Prostate gland (tissue), 2 donors: Measurements from ENCODE around the gene CDC16. TPM values are rescaled to one million over a fixed set of nuclear protein-coding genes. Genes with fewer than 3 reads are reported as not detected.

Experiments used
- DNase-seq: peaks from one replicate; pipeline ENCODE4 v3.0.0-alpha.2; 2019; ENCODE audit warnings: low spot score
- H3K27ac ChIP-seq, 2 donors: fragments of 200-600 bp; sonication (generic); 2 replicates each; pipeline ENCODE4 v1.5.1; 2017 to 2019
- H3K27me3 ChIP-seq: fragments of 200-600 bp; sonication (generic); replicated peaks from 2 replicates; pipeline ENCODE4 v1.5.1; 2019; ENCODE audit not compliant: insufficient read depth
- H3K36me3 ChIP-seq, 2 donors: fragments of 200-600 bp; sonication (generic); 1 replicate in 1 of 2; 2 replicates in 1 of 2; pipeline versions ENCODE4 v1.5.1 to v1.8.1; 2017 to 2019
- H3K4me1 ChIP-seq: fragments of 200-600 bp; sonication (generic); replicated peaks from 2 replicates; pipeline ENCODE4 v1.5.1; 2019
- H3K4me3 ChIP-seq, 2 donors: fragments of 200-600 bp; sonication (generic); 2 replicates each; pipeline ENCODE4 v1.5.1; 2017 to 2019
- H3K9me3 ChIP-seq: fragments of 200-600 bp; sonication (generic); 2 replicates; pipeline ENCODE4 v1.5.1; 2017
- CTCF ChIP-seq, 4 experiments: fragments of 200-600 bp in 2 of 4; fragments of 450-650 bp in 2 of 4; sonication (generic) in 2 of 4; IDR thresholded peaks; 1 replicate in 3 of 4; 2 replicates in 1 of 4; pipeline ENCODE4 v1.5.1; 2016 to 2019; ENCODE audit warnings: antibody characterized with exemption in 4 of 4, mild to moderate bottlenecking in 2 of 4, moderate library complexity in 2 of 4
- POLR2A ChIP-seq: fragments of 450-650 bp; IDR thresholded peaks from one replicate; pipeline ENCODE4 v1.6.1; 2016; ENCODE audit warnings: antibody characterized with exemption, mild to moderate bottlenecking
- POLR2AphosphoS5 ChIP-seq: sonication (generic); formaldehyde crosslinking; IDR thresholded peaks from one replicate; pipeline ENCODE4 v1.6.1; 2017; ENCODE audit warnings: antibody characterized with exemption
- WGBS: methylation state at CpG from one replicate; pipeline ENCODE4 v1.1.5; 2018; 5-methylcytosine and 5-hydroxymethylcytosine counted together
- intact Hi-C: fragments of 100-400 bp; cut with DNase I; formaldehyde crosslinking; loops from one replicate; pipeline ENCODE4 v1.14.2; 2022
- total RNA-seq, 2 donors: library from RNA; depleted of rRNA; stranded (reverse); fragments of >200 nt; gene quantifications; one replicate each; pipeline ENCODE4 v1.1.0, GENCODE V29; 2016

The CDC16 gene
- total RNA-seq, 2 donors from 2014 or later: 37.7 to 75.0 TPM

DNA sequence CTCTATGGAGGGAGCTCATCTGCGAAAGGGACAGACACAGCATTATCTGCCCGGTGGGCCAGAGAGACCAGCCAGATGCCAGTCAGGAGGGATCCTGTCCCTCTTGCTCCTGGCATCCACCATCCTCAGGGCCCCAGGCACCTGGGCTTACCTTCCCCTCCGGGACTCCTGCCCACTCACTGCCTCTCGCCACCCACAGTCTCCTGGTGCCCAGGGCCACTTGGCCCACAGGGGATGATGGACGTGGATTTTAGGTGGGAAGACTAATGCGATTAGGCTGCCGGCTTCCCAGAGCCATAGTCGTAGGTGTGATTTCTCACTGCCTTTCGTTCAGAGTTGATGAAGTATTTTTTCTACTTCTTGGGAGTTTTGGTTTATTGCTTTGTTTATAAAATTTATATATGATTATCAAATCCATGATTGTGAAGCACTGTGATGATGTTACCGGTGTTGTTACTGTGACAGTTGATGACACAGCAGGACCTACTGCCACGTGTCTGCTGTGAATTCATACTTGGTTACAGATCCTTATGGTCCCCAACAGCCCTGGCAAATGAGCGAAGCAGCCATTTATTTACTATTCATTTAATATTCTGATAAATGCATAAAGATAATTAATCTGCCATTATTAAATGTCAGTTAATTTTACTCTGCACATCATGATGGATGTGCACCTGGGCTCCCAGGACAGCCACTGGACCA, 65.1 kb downstream of the CDC16 start:
- H3K27ac ChIP-seq: no peak overlapping the region
- H3K4me1 ChIP-seq: no peaks in the 10 kb centered on the region
- intact Hi-C loops: no loop called here
- H3K4me3 ChIP-seq: no peak overlapping the region
- no peaks in the 10 kb centered on the region for H3K9me3 ChIP-seq
- H3K27me3 ChIP-seq: no peaks in the 10 kb centered on the region
- H3K36me3 ChIP-seq: no peaks in the 10 kb centered on the region
- WGBS: 94% methylated on average over 12 of the region's 12 CpGs
- DNase-seq: no peak
- TF ChIP-seq POLR2AphosphoS5 (no peak), CTCF (IDR thresholded peaks at IDR 0.05) (no peak)

DNA sequence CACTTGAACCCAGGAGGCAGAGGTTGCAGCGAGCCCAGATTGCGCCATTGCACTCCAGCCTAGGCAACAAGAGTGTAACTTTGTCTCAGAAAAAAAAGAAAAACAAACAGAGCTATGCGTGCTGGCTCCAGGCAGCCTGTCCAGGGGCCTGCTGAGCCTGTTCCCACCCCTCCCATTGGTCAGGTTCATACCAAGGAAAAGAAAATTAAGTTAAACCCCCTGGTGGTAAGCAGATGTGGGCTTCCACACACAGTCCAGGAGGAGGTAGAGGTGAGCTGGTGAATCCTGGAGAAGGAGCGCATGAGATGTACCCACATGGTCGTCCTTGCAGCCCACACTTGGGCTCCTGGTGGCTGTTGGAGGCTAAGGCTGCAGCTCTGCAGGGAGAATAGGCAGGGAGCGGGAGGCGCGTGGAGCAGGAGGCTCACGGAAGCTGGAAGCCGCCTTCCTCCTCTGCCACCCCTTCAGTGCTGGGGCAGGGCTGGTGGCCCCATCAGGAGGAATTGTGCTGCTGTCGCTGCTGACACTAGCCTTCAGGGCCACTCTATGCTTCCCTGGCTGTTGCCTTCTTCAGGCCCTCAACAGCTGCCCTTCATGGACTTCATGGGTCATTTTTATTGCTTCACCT, 69.1 kb downstream of the CDC16 start:
- Histone ChIP-seq H3K36me3 (no peaks in the 10 kb centered on the region), H3K9me3 (no peaks in the 10 kb centered on the region), H3K4me1 (no peaks in the 10 kb centered on the region), H3K27me3 (no peaks in the 10 kb centered on the region), H3K27ac (no peak overlapping the region), H3K4me3 (no peak overlapping the region)
- WGBS: 89% methylated on average over 11 of the region's 11 CpGs
- DNase-seq: no peak
- intact Hi-C loops: no loop called here
- TF ChIP-seq POLR2A (no peak), POLR2AphosphoS5 (no peak), CTCF (IDR thresholded peaks at IDR 0.05) (no peak)

DNA sequence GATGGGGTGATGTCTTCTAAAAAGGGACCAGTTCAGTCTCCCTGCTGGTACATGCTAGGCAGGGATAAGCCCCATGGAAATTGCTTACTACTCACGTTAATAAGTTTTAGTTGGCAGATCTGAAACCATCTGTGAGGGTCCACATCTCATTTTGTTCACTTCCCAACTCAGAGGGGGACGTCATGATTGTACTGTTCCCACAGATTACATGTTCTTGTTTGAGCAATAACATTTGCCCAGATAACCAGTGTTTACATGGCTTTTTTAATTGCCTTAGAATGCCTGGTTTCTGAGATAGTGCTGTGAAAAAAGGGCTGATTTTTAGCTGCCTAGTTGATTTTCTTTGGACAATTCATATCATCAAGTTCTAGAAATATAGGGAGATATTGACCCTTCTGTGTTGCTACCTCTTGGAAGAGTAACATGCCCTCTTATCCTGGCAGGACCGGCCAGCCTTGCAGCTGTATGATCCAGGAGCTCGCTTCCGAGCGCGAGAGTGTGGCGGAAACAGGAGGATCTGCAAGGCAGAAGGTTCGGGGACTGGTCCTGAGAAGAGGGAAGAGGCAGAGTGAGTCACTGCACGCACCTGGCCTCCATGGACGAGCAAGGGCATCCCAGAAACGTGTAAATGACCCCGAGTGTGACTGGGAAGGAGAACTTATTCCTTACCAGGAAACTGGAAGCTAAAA, 69.8 kb downstream of the CDC16 start:
- Histone ChIP-seq H3K4me3 (no peak overlapping the region), H3K9me3 (no peaks in the 10 kb centered on the region), H3K27ac (no peak overlapping the region), H3K4me1 (no peaks in the 10 kb centered on the region), H3K27me3 (no peaks in the 10 kb centered on the region), H3K36me3 (no peaks in the 10 kb centered on the region)
- DNase-seq: no peak
- 89% methylated on average over 13 of the region's 13 CpGs for WGBS
- intact Hi-C loops: no loop called here
- TF ChIP-seq CTCF (IDR thresholded peaks at IDR 0.05) (no peak), POLR2A (no peak), POLR2AphosphoS5 (no peak)

DNA sequence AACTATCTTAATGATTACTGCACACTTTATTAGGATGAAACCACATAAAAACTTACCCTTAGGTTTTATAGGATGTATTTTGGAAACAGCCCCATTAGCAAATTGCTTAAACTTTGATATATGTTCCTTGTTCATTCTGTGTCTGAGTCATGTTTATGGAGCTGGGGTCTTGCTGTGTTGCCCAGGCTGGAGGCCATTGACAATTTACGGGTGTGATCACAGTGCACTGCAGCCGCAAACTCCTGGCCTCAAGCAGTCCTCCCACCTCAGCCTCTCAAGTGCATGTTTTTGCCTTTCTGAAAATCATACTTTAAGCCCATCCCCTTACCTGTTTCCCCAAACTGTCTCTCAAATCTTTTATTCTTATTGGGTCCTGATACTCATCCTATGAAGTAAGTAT, 74.4 kb downstream of the CDC16 start:
- H3K36me3 ChIP-seq: no peaks in the 10 kb centered on the region
- H3K4me3 ChIP-seq: no peak overlapping the region
- H3K4me1 ChIP-seq: no peaks in the 10 kb centered on the region
- H3K9me3 ChIP-seq: no peaks in the 10 kb centered on the region
- no peak for DNase-seq
- H3K27ac ChIP-seq: no peak overlapping the region
- 77% methylated on average over 2 of the region's 2 CpGs for WGBS
- TF ChIP-seq POLR2AphosphoS5 (no peak), POLR2A (no peak), CTCF (IDR thresholded peaks at IDR 0.05) (no peak)
- no peaks in the 10 kb centered on the region for H3K27me3 ChIP-seq
- intact Hi-C loops: no loop called here
